NCI-H187 (cell line): ENCODE data around the gene BHLHE40.

ENCODE experiments used
- DNase-seq, 2 experiments: peaks; one replicate each; lab custom pipeline; 2025; lab: John Stamatoyannopoulos, UW

The BHLHE40 gene

DNA sequence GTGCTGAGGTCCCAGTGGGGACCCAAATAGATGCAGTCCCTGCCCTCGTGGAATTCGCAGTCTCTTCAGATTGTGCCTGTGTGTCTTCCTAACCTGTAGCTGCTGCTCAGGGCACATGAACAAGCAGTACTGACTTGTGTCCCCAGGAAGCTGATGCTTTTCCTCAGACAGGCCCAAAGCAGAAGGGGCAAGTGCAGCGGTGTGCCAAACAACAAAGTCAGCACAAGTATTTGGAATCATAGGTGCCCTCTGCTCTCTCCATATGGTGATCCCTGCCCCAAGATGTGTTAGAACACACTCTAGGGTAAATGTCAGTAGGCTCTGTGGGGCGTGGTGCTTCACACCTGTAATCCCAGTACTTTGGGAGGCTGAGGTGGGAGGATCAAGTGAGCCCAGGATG, 21.9 kb downstream of the BHLHE40 start:
- DNase-seq = no peak

DNA sequence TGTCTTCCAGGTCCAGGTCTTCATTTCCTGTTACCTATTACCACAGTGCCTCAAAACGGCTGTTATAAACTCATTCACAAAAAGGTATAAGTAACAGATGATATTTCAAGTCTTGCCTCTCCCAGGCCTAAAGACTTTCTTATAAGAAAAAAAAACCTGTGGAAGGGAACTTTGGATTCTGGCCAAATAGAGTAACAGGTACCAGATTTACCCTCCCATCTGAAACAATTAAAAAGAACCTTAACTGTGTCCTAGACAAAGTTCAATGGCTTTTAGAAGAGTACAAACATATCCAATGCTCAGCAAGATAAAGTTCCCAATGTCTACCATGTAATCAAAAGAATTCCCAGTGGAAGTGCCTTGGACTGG, 22.6 kb downstream of the BHLHE40 start:
- no peak for DNase-seq

DNA sequence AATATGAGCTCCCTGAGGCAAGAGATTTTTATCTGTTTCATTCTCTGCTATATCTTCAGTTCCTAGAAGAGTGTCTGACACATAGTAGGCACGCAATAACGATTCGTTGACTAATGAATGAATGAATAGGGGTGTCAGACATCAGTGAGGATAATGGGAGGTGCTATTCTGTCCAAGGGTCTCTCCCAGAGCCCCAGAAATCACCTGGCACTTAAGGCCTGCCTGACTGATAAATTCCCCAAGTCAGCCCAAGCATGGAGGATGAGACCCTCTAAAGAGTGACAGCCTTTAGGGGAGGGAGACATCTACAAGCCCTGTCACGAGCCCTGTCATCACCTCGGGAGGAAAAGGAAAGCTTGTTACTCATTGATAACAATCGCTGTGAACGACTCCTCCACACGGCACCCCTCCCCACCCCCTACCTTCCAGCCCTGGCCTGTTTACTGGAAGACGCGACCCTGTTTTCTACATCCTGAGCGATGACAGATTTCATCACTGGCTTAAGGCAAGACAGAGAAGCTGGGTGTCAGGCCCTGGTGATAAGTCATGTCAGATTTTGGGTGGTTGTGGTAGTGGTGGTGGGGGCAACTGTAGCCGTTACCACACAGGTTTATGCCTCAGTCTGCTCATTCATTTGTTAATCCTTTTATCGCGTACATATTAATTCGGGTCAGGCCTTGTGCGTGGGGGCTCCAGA, 23.1 kb downstream of the BHLHE40 start:
- no peak for DNase-seq

DNA sequence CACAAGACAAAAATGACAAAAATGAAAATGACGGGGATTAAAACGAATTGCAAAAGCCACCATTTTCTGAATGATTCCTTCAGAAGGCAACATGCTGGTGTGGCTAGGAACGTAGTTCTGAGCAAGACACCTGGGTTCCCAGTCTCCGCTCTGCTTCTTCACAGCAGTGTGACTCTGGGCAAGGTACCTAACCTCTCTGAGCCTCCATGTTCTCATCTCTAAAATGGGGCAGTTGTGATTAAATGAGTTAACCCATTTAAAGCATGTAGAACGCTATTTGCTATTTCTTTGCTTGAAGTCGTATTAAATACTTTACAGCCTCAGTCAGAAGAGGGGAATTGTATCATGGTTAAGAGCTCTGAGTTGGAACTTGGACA, 23.6 kb downstream of the BHLHE40 start:
- DNase-seq = no peak

DNA sequence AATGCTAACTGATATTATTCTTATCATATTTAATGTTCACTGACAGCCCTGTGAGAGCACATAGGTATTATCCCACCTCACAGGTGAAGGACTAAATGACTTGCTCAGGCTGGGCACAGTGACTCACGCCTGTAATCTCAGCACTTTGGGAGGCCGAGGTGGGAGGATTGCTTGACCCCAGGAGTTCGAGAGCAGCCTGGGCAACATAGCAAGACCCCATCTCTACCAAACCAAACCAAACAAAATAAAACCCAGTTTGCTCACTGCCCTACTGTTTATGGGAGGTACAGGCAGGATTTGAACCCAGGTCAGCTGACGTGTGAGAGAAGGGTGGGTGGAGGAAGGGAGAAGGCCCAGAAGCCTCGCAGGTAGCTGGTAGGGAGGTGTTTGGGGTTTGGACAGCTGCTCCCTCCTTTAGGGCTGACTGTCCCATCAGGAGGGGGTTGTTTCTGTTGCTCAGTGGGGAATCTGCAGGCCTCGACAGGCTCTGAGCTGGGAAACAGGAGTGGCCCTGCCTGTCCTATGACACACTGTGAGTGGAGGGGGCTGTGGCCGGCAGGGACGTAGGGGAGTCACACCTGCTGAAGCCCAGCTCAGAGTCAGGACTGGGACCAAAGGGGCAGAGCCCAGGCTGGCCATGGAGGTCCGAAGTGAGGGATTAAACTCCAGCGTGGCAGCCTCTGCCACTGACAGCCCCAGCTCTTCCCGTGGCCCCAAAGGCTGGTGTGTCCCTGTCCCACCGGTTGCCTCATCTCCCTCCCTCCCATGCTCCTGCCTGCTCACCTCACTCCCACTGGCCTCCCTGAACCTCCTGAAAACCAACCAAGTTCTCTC, 25.3 kb downstream of the BHLHE40 start:
- no peak for DNase-seq

DNA sequence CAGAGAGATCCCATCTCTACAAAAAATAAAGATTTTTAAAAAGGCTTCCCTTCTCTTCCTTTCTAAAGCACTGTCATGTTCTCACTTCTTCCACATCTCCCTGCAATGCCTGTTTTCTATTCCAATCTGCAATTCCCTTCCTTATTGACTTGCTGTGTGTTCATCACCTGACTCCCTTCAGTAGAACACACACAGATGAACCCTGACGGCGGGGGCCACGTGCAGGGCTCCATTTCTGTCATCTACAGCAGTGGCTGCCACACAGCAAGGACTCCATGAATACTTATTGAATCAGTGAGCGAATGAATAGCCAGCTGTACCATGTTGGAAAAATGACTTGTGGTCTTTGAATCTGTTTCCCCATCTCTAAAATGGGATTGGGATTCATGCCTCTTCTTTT, 26.1 kb downstream of the BHLHE40 start:
- no peak for DNase-seq

DNA sequence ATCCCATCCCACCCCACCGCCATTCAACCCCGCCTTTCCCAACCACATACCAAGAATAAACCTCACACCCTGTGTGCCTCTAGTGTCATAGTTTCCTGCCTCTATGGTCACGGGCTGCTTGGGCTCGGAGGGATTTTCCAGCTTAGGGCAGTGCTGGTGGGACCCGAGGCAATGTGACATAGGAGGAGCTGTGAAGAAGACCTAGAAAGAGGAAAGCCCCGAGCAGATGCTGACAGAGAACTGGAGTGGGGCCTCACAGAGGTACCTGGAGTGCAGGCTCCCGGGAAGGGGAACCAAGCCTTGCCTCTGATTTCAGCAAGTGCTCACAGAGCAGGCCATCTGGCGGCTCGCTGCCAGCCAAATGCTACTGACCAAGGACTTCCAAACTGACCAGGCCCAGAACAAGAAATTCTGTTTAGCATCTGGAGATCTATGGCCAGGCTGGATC, 27.5 kb downstream of the BHLHE40 start:
- DNase-seq = no peak

DNA sequence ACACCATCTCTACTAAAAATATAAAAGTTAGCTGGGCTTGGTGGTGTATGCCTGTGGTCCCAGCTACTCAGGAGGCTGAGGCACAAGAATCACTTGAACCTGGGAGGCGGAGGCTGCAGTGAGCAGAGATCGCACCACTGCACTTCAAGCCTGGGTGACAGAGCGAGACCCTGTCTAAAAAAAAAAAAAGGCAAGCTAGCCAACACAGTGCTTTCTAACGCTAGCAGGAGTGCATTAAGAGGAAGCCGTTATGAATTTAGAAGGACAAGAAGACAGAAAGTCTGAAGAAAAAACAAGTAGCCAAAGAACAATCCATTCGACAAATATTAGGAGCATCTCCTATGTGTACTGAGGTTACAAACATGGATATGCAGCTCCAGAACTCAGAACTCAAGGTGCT, 28.6 kb downstream of the BHLHE40 start:
- no peak for DNase-seq

DNA sequence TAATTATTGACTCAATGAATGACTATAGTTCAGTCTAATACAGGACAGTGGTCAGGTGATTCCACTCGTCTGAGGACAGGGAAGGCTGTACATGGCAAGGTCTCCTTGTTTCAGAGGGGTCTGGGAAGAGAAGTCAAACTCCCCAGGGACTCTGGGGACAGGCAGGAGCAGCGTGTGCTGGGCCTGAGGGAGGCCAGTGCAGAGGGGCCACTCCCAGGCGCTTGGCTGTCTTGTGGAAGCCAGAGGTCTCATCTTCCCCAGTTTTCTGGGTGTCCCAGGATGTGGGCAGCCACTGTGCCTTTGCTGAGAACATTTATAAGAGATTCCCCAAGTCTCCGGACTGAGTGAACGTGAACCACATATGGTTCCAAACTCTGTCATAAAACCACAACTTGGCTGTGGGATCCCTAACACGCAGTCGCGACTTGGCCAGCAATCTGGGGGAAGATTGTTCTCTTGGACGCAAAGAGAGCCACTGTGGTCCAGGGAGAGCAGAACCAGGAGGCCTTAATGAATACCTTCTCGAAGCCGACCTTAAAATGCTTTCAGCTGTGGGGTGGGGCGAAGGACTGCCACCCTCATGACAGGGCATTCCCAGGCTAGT, 30.4 kb downstream of the BHLHE40 start:
- DNase-seq = no peak

DNA sequence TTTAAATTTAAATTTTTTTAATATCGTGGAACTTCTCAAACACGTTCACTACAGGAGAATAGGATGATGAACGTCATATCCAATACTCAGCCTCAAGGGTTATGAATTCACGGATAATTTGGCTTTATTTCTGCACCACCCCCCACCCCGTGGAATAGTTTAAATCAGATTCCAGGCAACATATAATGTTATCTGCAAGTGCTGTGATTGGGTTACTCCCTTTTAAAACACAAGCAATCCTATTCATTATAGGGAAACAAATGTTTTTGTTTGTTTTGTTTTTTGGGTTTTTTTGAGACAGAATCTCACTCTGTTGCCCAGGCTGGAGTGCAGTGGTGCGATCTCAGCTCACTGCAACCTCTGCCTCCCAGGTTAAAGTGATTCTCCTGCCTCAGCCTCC, 30.9 kb downstream of the BHLHE40 start:
- DNase-seq = no peak

DNA sequence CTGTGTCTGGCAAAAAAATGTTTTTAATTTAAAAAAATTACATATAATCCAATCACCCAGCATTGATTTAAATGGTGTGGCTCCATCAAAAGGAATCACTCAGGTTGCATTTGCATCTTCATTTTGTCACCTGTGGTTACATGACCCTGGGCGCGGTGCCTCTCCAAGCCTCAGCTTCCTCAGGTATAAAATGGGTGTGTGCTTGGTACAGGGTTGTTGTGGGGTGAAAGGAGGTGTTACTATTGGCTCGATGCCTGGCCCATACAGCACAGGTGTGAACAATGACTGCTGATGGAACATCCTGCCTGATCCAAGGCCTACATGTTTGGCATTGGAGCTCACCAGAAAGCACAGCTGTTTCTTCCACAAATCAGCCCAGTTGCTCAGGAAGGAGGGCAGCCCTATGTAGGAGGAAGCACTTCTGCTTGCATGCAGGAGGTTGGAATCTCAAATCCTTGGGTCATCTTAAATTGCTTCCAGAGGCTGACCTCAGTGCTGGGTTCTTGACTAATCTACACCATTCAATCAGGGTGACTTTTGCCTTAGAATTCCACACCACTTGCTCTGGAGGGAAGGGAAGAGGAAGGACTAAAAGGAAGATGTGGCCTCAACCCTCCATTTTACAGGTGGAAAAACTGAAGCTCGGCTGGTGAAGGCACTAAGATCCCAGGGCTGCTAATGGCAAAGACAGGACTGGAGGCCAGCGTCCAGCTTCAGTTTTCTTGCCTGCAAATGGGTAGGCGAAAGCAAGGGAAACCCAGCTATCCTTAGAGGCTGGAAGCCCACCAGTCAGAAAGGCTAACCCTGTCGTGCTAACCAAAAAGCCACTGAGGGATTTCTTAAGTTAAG, 31.7 kb downstream of the BHLHE40 start:
- DNase-seq = no peak

DNA sequence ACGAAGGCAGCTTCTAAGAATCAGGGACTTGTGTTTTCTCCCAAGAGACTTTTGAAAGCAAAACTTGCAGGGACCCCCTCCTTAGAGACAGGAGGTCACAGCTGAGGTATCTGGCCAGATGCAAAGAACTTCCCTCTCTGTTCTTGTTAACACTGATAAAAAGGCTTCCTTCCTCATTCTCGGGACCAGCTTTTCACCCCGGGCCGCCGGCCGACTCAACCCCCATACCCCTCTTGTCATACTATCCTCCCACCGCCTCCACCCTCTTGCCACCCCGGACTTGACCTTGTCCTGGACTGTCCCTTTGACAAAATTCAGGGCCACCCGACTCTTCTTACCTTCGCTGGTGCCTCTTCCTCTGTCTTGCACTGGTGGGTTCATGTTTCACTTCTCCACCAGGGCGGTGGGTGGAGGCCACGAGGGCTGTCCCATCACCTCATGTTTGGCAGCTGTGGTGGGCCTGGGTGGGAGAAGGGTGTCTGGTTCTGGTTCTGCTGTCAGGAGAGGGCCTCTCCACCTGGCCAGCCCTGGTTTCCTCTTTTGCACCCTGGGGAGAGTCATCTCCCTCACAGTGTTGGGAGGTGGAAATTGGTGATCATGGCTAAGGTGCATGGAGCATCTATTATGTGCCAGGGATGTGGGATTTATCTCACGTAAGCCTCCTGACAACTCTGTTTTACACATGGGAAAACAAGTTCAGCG, 32.5 kb downstream of the BHLHE40 start:
- no peak for DNase-seq

DNA sequence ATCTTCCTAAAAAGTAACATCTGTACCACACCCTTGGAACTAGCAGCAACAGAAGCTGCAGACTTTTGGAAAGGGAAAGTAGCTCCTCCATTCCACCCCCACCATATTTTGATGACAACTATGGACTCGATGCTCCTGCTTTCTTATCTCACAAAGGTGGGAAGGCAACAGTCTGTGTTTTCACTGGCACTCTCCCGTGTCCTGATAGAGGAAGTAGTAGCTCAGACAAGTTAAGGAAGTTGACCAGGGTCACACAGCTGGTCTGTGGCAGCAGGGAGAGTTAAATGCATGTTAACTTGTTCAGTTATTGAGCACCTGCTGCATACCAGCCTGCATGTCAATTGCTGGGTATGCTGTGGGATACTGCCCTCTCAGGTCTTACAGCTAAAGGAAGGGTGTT, 33.1 kb downstream of the BHLHE40 start:
- DNase-seq = no peak

DNA sequence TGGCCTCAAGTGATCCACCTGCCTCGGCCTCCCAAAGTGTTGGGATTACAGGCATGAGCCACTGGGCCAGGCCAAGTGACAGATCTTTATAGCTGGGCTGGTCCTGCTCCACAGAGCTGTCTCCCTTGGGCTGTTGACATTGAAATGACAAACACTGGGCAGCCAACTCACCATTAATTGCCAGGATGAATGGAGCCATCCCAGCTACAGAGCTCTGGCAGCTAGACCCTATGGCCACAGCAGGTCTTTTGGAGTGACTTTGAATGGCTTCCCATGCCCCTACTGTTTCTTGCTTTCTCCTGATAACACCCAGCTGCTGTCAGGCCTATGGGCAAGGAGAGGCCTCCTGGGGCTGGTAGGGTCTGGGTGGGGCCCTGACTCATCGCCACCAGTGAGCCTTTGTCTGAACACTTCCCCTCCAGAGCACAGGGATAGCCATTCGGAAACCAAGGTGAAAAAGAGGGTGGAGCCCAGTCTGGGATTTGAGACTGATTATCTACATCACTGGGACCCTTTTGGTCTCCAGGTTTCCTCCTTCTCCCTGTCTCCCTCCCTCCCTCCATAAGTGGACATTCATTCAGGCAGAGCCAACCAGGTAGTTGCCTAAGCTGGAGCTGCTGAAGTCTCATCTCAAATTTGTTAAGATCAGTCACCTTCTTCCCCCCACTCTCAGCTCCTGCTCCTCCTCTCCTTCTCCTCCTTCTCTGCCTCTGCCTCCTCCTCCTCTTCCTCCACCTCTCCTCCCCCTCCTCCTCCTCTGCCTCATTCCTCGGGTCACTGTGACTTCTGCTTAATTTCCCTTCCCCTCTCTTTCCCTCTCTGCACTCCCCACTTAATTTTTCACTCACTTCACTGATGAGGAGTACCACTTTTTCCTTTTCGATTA, 34.0 kb downstream of the BHLHE40 start:
- no peak for DNase-seq

DNA sequence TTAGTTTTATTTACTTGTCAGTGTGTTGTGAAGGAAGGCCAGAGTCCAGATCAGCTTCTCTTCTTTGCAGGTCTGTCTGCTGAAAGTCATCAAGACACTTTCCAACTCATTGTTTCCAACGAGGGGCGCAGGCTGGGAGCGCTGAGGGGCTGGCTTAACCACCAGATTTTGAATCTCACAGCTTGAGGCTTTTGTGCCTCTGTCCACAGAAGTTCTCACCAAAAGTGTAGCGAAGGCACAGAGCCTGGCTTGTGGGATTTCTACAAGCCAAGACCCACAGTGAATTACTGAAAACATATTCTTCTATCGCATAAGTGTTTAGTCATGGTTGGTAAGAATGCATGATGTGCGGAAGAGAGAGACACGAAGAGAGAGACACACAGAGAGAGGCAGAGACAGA, 35.2 kb downstream of the BHLHE40 start:
- no peak for DNase-seq

DNA sequence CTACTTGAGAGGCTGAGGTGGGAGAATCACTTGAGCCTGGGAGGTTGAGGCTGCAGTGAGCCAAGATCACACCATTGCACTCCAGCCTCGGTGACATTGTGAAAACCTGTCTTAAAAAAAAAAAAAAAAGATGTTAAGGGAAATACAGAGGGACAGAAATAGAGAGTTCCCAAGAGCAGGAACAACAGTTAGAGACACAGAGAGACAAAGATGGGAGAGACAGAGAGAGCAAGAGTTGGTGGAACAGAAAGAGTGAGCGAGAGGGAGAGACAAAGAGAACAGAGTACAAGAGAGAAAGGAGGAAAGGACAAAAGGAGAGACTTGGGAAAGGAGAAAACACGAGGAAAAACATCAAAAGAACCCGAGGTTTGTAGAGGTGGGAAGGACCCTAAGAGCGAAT, 35.8 kb downstream of the BHLHE40 start:
- no peak for DNase-seq

DNA sequence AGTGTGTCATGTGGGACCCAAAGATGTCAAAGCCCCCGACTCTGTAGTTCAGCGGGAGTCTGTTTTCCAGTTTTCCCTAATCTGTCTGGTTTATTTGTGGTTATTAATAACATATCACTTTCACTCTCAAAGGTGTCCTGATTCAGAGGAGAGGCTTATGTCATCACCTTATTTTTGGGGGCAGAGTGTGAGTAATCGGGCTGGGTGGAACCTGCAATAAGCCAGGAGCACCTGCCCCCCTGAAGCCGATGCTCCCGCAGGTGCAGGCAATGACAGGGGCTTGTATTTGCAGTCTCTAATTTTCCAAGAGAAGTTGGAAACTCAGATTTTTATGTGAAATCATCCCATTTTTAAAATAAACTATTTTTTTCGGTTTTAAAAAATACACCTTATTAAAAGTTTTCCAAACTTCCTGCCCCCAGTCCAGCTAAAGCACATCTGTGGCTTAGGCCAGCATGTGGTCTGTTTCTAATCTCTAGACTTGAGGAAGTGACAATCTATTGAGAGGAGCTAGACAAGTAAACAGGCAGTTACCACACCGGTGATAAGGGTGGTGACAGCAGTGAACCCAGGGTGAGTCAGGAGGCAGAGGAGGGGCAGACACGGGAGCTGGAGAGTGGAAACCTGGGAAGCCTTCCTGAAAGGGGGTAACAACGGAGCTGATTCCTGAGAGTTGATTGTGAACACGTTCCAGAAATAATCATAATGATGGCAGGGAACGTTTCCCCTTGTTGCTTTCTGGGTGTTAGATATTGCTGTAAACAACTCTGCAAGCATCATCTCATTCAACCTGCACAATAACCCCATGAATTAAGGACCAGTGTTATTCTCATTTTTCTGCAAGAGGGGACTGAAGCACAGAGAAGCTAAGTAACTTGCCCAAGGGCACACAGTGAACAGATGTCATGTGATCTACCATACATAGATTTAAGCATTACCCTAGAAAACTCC, 37.2 kb downstream of the BHLHE40 start:
- DNase-seq = no peak

DNA sequence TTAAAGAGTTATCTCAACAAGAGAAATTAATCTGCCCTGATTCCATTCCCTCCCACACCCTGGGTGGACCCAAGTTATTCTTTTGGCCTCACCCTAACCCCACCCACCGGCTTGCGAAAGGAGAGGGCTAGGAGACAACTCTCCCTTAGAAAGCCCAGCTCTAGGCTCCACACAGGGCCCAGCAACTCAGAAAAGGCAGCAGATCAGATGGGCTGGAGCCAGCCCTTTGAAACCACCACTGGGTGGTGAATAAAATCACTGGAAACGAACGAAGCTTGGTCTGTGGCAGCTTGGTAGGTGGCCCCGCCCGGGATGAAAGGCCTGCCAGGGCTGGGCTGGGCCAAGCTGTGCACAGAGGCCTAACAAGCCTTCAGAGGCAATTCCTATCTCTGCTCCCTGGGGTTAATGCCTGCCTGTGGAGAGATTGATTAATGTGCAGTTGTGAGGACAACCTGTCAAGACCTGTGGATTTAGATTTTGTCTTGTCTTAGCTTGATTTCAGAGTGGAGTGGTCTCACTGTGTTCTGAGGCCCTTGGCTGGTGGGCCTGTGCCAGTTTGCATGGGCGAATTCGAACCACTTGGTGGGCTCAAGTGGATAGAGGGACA, 38.8 kb downstream of the BHLHE40 start:
- DNase-seq = no peak
